G401 (cell line): ENCODE measurements around the gene OR52A1. TPM values are rescaled to one million over a fixed set of nuclear protein-coding genes. Genes with fewer than 3 reads are reported as not detected.
"Not testable (repeated sequence)": the region's sequence is repeated elsewhere in the genome, so short reads cannot be mapped to it uniquely, and the experiment has no call there.

ENCODE experiments used
- DNase-seq: peaks from one replicate; pipeline ENCODE4 v3.0.0-alpha.2; 2015; ENCODE audit warnings: low spot score
- in situ Hi-C: cut with HindIII; loops from 2 replicates; pipeline ENCODE4 v1.10.0; 2016; ENCODE audit warnings: low sequenced_read_pairs, mixed read lengths
- total RNA-seq: library from RNA; depleted of rRNA; stranded (reverse); fragments of >200 nt; shearing (Covaris generic); gene quantifications from 2 replicates; pipeline ENCODE4 v1.2.3, GENCODE V29; 2014; rRNA removed

OR52A1 gene
- not detected in 2 replicates for total RNA-seq

- DNase-seq = no peak
- in situ Hi-C loops = no loop called here
Measured at GRCh38 chr11:5154657-5155056, at the start of gene OR52A1. Gene OR52A1, minus strand, starts transcription at chr11:5154757. Its CDS starts 2,388 bp downstream, at chr11:5152369.

GRCh38 chr11:5203366-5203765, 48.8 kb upstream of the OR52A1 start:
- in situ Hi-C loops = no loop called here
- DNase-seq = no peak

- in situ Hi-C loops = no loop called here
- no peak for DNase-seq
Measured at GRCh38 chr11:5200582-5200981, 46.0 kb upstream of the OR52A1 start, which contains the start of gene OR51V1. Gene OR51V1, minus strand, starts transcription at chr11:5200682. Its CDS starts 0 bp downstream, at chr11:5200682.

GRCh38 chr11:5198285-5198684, 43.7 kb upstream of the OR52A1 start:
- DNase-seq = no peak
- in situ Hi-C loops = no loop called here

GRCh38 chr11:5197536-5197935, 43.0 kb upstream of the OR52A1 start:
- in situ Hi-C loops = no loop called here
- DNase-seq = peak; percentile 49

GRCh38 chr11:5196731-5197130, 42.2 kb upstream of the OR52A1 start:
- peak; percentile 73 for DNase-seq
- in situ Hi-C loops = no loop called here

GRCh38 chr11:5196067-5196466, 41.5 kb upstream of the OR52A1 start:
- DNase-seq = peak; percentile 85
- in situ Hi-C loops = no loop called here

- in situ Hi-C loops = no loop called here
- no peak for DNase-seq
Measured at GRCh38 chr11:5192738-5193137, 38.2 kb upstream of the OR52A1 start.

- in situ Hi-C loops = no loop called here
- no peak for DNase-seq
Measured at GRCh38 chr11:5188201-5188600, 33.6 kb upstream of the OR52A1 start.

GRCh38 chr11:5178046-5178837, 23.7 kb upstream of the OR52A1 start:
- in situ Hi-C loops = no loop called here
- peak; percentile 37 for DNase-seq

GRCh38 chr11:5174934-5175333, 20.4 kb upstream of the OR52A1 start:
- DNase-seq = no peak
- in situ Hi-C loops = no loop called here

GRCh38 chr11:5171856-5172255, 17.3 kb upstream of the OR52A1 start:
- in situ Hi-C loops = no loop called here
- DNase-seq = no peak

GRCh38 chr11:5165898-5166297, 11.3 kb upstream of the OR52A1 start:
- DNase-seq, in situ Hi-C loops: not testable (repeated sequence)

- in situ Hi-C loops, DNase-seq: not testable (repeated sequence)
Measured at GRCh38 chr11:5164807-5165206, 10.2 kb upstream of the OR52A1 start.

GRCh38 chr11:5161045-5161444, 6.5 kb upstream of the OR52A1 start:
- DNase-seq, in situ Hi-C loops: not testable (repeated sequence)

- in situ Hi-C loops, DNase-seq: not testable (repeated sequence)
Measured at GRCh38 chr11:5160217-5160616, 5.7 kb upstream of the OR52A1 start.

GRCh38 chr11:5159806-5160205, 5.2 kb upstream of the OR52A1 start:
- DNase-seq = no peak
- in situ Hi-C loops = no loop called here

- in situ Hi-C loops = no loop called here
- no peak for DNase-seq
Measured at GRCh38 chr11:5153574-5154431, 754 bp downstream of the OR52A1 start.

- in situ Hi-C loops = no loop called here
- DNase-seq = peak; percentile 99
Measured at GRCh38 chr11:5151713-5152153, 2.8 kb downstream of the OR52A1 start.

- in situ Hi-C loops, DNase-seq: not testable (repeated sequence)
Measured at GRCh38 chr11:5144206-5144605, 10.4 kb downstream of the OR52A1 start.
